ENCODE data around the gene ASB18. TPM values are rescaled to one million over a fixed set of nuclear protein-coding genes. Genes with fewer than 3 reads are reported as not detected.

Gene ASB18
- polyA plus RNA-seq, 3 donors = not detected

- no peak for DNase-seq
Measured at GRCh38 chr2:236309669-236310029, 45.4 kb upstream of the ASB18 start.

GRCh38 chr2:236308855-236309668, 44.9 kb upstream of the ASB18 start:
- H3K27me3 ChIP-seq (ENCODE audit: control insufficient read depth in 2 of 2, insufficient read depth in 2 of 2, low read length in 2 of 2) = no peaks in the 10 kb centered on the region
- no peaks in the 10 kb centered on the region for H3K79me2 ChIP-seq (ENCODE audit: insufficient read depth, low read length)
- no peak for DNase-seq
- intact Hi-C loops (cut with micrococcal nuclease) = no loop called here
- H3K27ac ChIP-seq (ENCODE audit: low read depth in 1 of 2, low read length in 2 of 2) = no peak overlapping the region
- Mint-ChIP-seq H3K4me1 (no peaks in the 10 kb centered on the region), H3K9me3 (peaks cover 0 to 6% (median 0%) of the 10 kb centered on the region in 7 donors), H3K27ac (no peak overlapping the region), H3K27me3 (ENCODE audit: low read depth in 3 of 3) (peaks cover 2 to 16% (median 7%) of the 10 kb centered on the region in 3 donors), H3K4me3 (no peak overlapping the region), H3K36me3 (no peaks in the 10 kb centered on the region)
- H3K4me1 ChIP-seq (ENCODE audit: control insufficient read depth in 1 of 2, insufficient read depth in 2 of 2, low read length in 2 of 2) = no peaks in the 10 kb centered on the region
- 86% methylated on average over 5 of the region's 19 CpGs for WGBS (ENCODE audit: insufficient coverage)
- no peak overlapping the region for H3K4me2 ChIP-seq (replicated peaks; ENCODE audit: extremely low read depth, low read length, poor library complexity, severe bottlenecking)
- TF ChIP-seq CTCF (IDR thresholded peaks at IDR 0.05) = no peak
- H3K9ac ChIP-seq (ENCODE audit: insufficient read depth, low read length, poor library complexity, severe bottlenecking) = no peak overlapping the region
- no peak overlapping the region for H3K4me3 ChIP-seq (replicated peaks in 1 of 3; ENCODE audit: low read depth in 2 of 3, low read length in 3 of 3)
- no peaks in the 10 kb centered on the region for H4K20me1 ChIP-seq (ENCODE audit: insufficient read depth, low read length)
- H2AFZ ChIP-seq (ENCODE audit: insufficient read depth, low read depth, low read length, poor library complexity, severe bottlenecking) = no peak overlapping the region
- no peaks in the 10 kb centered on the region for H3K36me3 ChIP-seq (replicated peaks in 1 of 2; ENCODE audit: control insufficient read depth in 1 of 2, insufficient read depth in 2 of 2, low read length in 2 of 2)
- H3K9me3 ChIP-seq (replicated peaks in 1 of 2; ENCODE audit: control insufficient read depth in 1 of 2, insufficient read depth in 1 of 2, low read length in 2 of 2) = no peaks in the 10 kb centered on the region

More at GRCh38 chr2:236309669-236310029, 45.4 kb upstream of the ASB18 start:
- Mint-ChIP-seq H3K27me3 (ENCODE audit: low read depth in 3 of 3) (peaks cover 2 to 16% (median 7%) of the 10 kb centered on the region in 3 donors), H3K4me3 (no peak overlapping the region), H3K9me3 (peaks cover 0 to 6% (median 0%) of the 10 kb centered on the region in 7 donors), H3K4me1 (no peaks in the 10 kb centered on the region), H3K36me3 (no peaks in the 10 kb centered on the region), H3K27ac (no peak overlapping the region)
- Histone ChIP-seq H3K4me3 (replicated peaks in 1 of 3; ENCODE audit: low read depth in 2 of 3, low read length in 3 of 3) (no peak overlapping the region), H3K9ac (ENCODE audit: insufficient read depth, low read length, poor library complexity, severe bottlenecking) (no peak overlapping the region), H3K27me3 (ENCODE audit: control insufficient read depth in 2 of 2, insufficient read depth in 2 of 2, low read length in 2 of 2) (no peaks in the 10 kb centered on the region), H3K36me3 (replicated peaks in 1 of 2; ENCODE audit: control insufficient read depth in 1 of 2, insufficient read depth in 2 of 2, low read length in 2 of 2) (no peaks in the 10 kb centered on the region), H3K4me1 (ENCODE audit: control insufficient read depth in 1 of 2, insufficient read depth in 2 of 2, low read length in 2 of 2) (no peaks in the 10 kb centered on the region), H4K20me1 (ENCODE audit: insufficient read depth, low read length) (no peaks in the 10 kb centered on the region), H3K4me2 (replicated peaks; ENCODE audit: extremely low read depth, low read length, poor library complexity, severe bottlenecking) (no peak overlapping the region), H3K9me3 (replicated peaks in 1 of 2; ENCODE audit: control insufficient read depth in 1 of 2, insufficient read depth in 1 of 2, low read length in 2 of 2) (no peaks in the 10 kb centered on the region), H3K27ac (ENCODE audit: low read depth in 1 of 2, low read length in 2 of 2) (no peak overlapping the region), H3K79me2 (ENCODE audit: insufficient read depth, low read length) (no peaks in the 10 kb centered on the region), H2AFZ (ENCODE audit: insufficient read depth, low read depth, low read length, poor library complexity, severe bottlenecking) (no peak overlapping the region)
- intact Hi-C loops (cut with micrococcal nuclease) = no loop called here
- WGBS (ENCODE audit: insufficient coverage) = 36% methylated on average over 6 of the region's 9 CpGs
- TF ChIP-seq CTCF (IDR thresholded peaks at IDR 0.05) = peak; percentile 24
